ENCODE results near the gene CD200R1. TPM values are rescaled to one million over a fixed set of nuclear protein-coding genes. Genes with fewer than 3 reads are reported as not detected.

The CD200R1 gene
- total RNA-seq, 4 donors from 2014 or later = 0.76 to 1.4 (median 1.1) TPM

GRCh38 chr3:112982710-112983109, 7.8 kb upstream of the CD200R1 start:
- TF ChIP-seq CTCF (IDR thresholded peaks at IDR 0.05) (no peak), EP300 (IDR thresholded peaks at IDR 0.05) (no peak), POLR2A (IDR thresholded peaks at IDR 0.05) (no peak), POLR2AphosphoS5 (IDR thresholded peaks at IDR 0.05) (no peak)
- DNase-seq (ENCODE audit: low spot score in 2 of 2) = no peak
- Histone ChIP-seq H3K27ac (no peak overlapping the region), H3K4me3 (no peak overlapping the region), H3K27me3 (no peaks in the 10 kb centered on the region), H3K9me3 (no peaks in the 10 kb centered on the region), H3K4me1 (no peaks in the 10 kb centered on the region), H3K36me3 (no peaks in the 10 kb centered on the region)
- 26% methylated on average over 1 of the region's 1 CpG for WGBS

DNA sequence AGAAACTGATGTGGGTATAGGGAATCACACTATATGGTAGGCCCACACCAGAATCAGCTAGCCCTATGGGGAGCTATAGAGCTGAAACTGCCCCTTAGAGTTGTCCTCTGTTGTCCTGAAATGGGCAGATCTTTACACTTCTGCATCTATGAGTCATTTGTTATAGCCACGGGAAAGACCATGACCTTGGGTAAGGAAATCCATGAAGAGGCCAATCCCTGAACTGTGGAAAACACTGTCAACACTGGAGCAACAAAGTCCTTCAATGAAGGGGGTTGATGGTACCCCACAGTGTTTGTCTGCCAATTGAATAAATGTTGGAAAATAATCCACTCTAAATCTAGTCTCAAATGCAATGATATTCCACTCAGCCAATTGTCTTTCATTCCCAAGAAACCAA, 5.2 kb upstream of the CD200R1 start:
- H3K4me1 ChIP-seq = no peaks in the 10 kb centered on the region
- WGBS = 37% methylated on average over 1 of the region's 1 CpG
- DNase-seq (ENCODE audit: low spot score in 2 of 2) = no peak

GRCh38 chr3:112979244-112979832, 4.4 kb upstream of the CD200R1 start:
- TF ChIP-seq CTCF (IDR thresholded peaks at IDR 0.05) = peak; percentile 26 to 51
- no peak for TF ChIP-seq POLR2A (IDR thresholded peaks at IDR 0.05)
- no peak for TF ChIP-seq EP300 (IDR thresholded peaks at IDR 0.05)
- H3K36me3 ChIP-seq = no peaks in the 10 kb centered on the region
- DNase-seq (ENCODE audit: low spot score in 2 of 2) = no peak
- no peak overlapping the region for H3K27ac ChIP-seq
- H3K9me3 ChIP-seq = no peaks in the 10 kb centered on the region
- 81% methylated on average over 1 of the region's 1 CpG for WGBS
- no peaks in the 10 kb centered on the region for H3K27me3 ChIP-seq
- no peak overlapping the region for H3K4me3 ChIP-seq
- H3K4me1 ChIP-seq = no peaks in the 10 kb centered on the region

More for the DNA sequence above, 5.2 kb upstream of the CD200R1 start:
- H3K4me3 ChIP-seq = no peak overlapping the region
- TF ChIP-seq POLR2A (IDR thresholded peaks at IDR 0.05) (no peak), CTCF (IDR thresholded peaks at IDR 0.05) (no peak), POLR2AphosphoS5 (IDR thresholded peaks at IDR 0.05) (no peak), EP300 (IDR thresholded peaks at IDR 0.05) (no peak)
- no peaks in the 10 kb centered on the region for H3K27me3 ChIP-seq
- H3K27ac ChIP-seq = no peak overlapping the region
- H3K36me3 ChIP-seq = no peaks in the 10 kb centered on the region
- H3K9me3 ChIP-seq = no peaks in the 10 kb centered on the region

DNA sequence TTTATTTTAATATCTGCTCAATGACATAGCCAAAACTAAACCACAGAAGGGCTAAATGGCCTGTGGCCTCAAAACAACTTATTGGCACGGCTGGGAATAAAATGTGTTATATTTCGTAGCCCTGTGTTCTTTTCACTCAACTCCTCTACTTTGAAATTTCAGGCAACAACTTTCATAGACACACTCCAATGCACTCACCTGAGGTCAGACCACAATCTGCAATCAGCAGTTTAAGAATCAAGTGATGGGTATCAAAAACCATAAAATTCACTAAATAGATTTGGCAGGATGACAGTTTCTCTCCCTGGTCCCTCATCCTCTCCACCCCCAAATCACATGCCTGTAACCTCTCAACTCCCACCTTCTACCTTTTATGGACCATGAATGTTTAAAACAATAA, 2.0 kb upstream of the CD200R1 start:
- TF ChIP-seq POLR2AphosphoS5 (IDR thresholded peaks at IDR 0.05) (no peak), EP300 (IDR thresholded peaks at IDR 0.05) (no peak), CTCF (IDR thresholded peaks at IDR 0.05) (no peak), POLR2A (IDR thresholded peaks at IDR 0.05) (no peak)
- Histone ChIP-seq H3K4me3 (no peak overlapping the region), H3K36me3 (no peaks in the 10 kb centered on the region), H3K27ac (no peak overlapping the region), H3K27me3 (no peaks in the 10 kb centered on the region), H3K4me1 (peaks cover 5% of the 10 kb centered on the region), H3K9me3 (no peaks in the 10 kb centered on the region)
- 62% methylated on average over 2 of the region's 2 CpGs for WGBS
- DNase-seq (ENCODE audit: low spot score in 2 of 2) = no peak

DNA sequence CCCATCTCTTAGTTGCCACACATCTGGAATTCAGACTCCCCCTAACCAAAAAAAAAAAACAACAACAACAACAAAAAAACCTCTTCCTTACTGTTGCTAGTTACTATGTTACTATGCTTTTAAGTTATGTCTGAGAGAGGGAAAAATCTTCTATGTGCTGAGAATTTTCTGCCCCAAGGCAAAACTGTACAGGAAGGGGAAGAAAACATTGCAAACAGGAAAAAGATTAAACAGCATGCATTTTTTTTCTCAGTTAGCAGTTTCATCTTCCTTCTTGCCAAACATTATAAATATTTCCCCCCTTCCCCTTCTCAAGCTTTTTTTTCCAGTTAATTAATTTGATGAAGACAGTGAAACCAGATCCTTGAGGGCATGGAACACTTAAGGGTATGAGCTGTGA, 1.1 kb upstream of the CD200R1 start:
- no peak overlapping the region for H3K27ac ChIP-seq
- H3K36me3 ChIP-seq = no peaks in the 10 kb centered on the region
- DNase-seq (ENCODE audit: low spot score in 2 of 2) = no peak
- H3K9me3 ChIP-seq = no peaks in the 10 kb centered on the region
- TF ChIP-seq POLR2A (IDR thresholded peaks at IDR 0.05) (no peak), CTCF (IDR thresholded peaks at IDR 0.05) (no peak), POLR2AphosphoS5 (IDR thresholded peaks at IDR 0.05) (no peak), EP300 (IDR thresholded peaks at IDR 0.05) (no peak)
- H3K4me1 ChIP-seq = peaks cover 8% of the 10 kb centered on the region
- H3K27me3 ChIP-seq = no peaks in the 10 kb centered on the region
- no peak overlapping the region for H3K4me3 ChIP-seq

Data from suprapubic skin (tissue), 4 donors.